Ascending aorta (tissue), 2 donors: ENCODE data around the gene TRIM29. TPM values are rescaled to one million over a fixed set of nuclear protein-coding genes. Genes with fewer than 3 reads are reported as not detected.

Experiments used
- DNase-seq, 2 donors: peaks; one replicate each; pipeline ENCODE4 v3.0.0-alpha.2; 2019; ENCODE audit warnings: low spot score in 2 of 2
- H3K27ac ChIP-seq, 2 donors: fragments of 200-600 bp; sonication (generic); one replicate each; pipeline ENCODE4 v1.5.1; 2016 to 2017; ENCODE audit warnings: mild to moderate bottlenecking in 1 of 2
- H3K27me3 ChIP-seq: fragments of 200-600 bp; sonication (generic); one replicate; pipeline ENCODE4 v1.5.1; 2017
- H3K36me3 ChIP-seq, 2 donors: fragments of 200-600 bp; sonication (generic); one replicate each; pipeline ENCODE4 v1.5.1; 2016
- H3K4me1 ChIP-seq, 2 donors: fragments of 200-600 bp; sonication (generic); one replicate each; pipeline ENCODE4 v1.5.1; 2016 to 2017; ENCODE audit warnings: mild to moderate bottlenecking in 1 of 2
- H3K4me3 ChIP-seq, 2 donors: fragments of 200-600 bp; sonication (generic); one replicate each; pipeline ENCODE4 v1.5.1; 2016 to 2017; ENCODE audit warnings: mild to moderate bottlenecking in 1 of 2
- H3K9me3 ChIP-seq, 2 donors: fragments of 200-600 bp; sonication (generic); one replicate each; pipeline ENCODE4 v1.5.1; 2016
- intact Hi-C: fragments of 100-400 bp; cut with DNase I; formaldehyde crosslinking; loops from one replicate; pipeline ENCODE4 v1.15.1; 2023
- total RNA-seq: library from RNA; depleted of rRNA; stranded (reverse); fragments of >200 nt; gene quantifications from one replicate; pipeline ENCODE4 v1.1.0, GENCODE V29; 2016
- TF ChIP-seq, protein P1 (sequence below), 3 experiments: fragments of 200-600 bp in 2 of 3; fragments of 450-650 bp in 1 of 3; sonication (generic) in 2 of 3; IDR thresholded peaks; one replicate each; pipeline ENCODE4 v1.5.1; 2016 to 2019; ENCODE audit warnings: antibody characterized with exemption in 3 of 3, mild to moderate bottlenecking in 1 of 3, moderate library complexity in 1 of 3

Gene TRIM29
- total RNA-seq, 1 donor from 2014 or later = 0.43 TPM

DNA sequence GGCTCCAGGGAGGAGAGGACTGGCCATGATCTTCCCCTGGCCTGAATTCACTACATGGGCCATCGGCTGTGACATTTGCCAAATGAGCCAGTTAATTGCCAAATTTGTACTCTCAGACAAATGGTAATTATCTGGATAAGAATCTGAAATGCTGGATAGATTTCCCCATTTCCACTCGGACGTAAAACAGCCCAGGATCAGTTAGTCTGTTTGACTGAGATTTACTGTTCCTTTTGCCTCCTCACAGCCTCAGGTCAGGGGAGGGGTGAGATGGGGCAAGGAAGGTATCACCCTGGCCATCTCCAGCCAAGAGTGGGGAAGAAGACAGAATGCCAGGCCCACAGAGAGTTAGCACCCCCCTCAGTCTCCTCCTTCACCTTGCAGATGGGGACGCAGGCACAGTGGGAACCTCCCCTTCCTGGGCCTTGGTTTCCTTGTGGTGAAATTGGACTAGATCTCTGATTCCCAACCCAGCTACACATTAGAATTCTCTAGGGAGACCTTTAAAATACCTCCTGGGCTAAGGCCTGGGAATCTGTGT lies 5.2 kb downstream of the TRIM29 start:
- Histone ChIP-seq H3K4me1 (no peaks in the 10 kb centered on the region), H3K9me3 (no peaks in the 10 kb centered on the region), H3K4me3 (no peak overlapping the region), H3K27me3 (no peaks in the 10 kb centered on the region), H3K27ac (no peak overlapping the region), H3K36me3 (no peaks in the 10 kb centered on the region)
- peak in 1 of 2 donors; percentile 49 for DNase-seq
- intact Hi-C loops = no loop called here
- TF ChIP-seq, protein P1, sequence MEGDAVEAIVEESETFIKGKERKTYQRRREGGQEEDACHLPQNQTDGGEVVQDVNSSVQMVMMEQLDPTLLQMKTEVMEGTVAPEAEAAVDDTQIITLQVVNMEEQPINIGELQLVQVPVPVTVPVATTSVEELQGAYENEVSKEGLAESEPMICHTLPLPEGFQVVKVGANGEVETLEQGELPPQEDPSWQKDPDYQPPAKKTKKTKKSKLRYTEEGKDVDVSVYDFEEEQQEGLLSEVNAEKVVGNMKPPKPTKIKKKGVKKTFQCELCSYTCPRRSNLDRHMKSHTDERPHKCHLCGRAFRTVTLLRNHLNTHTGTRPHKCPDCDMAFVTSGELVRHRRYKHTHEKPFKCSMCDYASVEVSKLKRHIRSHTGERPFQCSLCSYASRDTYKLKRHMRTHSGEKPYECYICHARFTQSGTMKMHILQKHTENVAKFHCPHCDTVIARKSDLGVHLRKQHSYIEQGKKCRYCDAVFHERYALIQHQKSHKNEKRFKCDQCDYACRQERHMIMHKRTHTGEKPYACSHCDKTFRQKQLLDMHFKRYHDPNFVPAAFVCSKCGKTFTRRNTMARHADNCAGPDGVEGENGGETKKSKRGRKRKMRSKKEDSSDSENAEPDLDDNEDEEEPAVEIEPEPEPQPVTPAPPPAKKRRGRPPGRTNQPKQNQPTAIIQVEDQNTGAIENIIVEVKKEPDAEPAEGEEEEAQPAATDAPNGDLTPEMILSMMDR (IDR thresholded peaks at IDR 0.05) = no peak

DNA sequence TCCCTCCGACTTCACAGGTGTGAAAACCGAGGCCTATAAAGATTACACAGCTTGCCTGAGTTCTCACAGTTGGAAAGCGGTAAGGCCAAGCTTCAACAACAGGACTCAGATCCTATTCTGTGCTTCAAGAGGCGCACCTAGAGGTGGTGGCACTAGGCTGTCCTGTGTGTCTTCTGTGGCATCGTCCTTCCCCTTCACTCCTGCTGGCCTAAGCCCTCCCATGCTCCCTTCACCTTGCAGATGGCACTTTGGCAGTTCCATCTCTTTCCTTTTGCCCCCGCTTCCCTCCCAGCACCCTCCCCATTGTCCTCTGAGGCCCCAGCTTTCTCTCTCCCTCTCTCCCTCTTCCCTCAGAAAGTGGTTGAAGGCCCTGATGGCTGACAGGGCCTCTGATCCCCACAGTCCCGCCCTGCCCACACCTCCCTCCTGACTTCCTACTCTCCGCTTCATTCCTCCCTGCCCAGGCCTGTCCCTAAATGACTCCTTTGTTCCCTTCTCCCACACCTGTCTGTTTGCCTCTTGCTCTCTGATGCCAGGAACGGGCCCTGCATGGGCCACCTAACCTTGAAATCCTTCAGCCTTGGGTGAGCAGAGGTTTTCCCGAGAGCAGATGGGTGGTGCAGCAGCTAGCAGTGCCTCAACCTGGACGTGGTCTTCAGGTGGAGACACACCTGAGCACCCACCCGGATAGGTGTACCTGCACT lies 5.8 kb downstream of the TRIM29 start:
- intact Hi-C loops = no loop called here
- Histone ChIP-seq H3K27me3 (no peaks in the 10 kb centered on the region), H3K4me1 (no peaks in the 10 kb centered on the region), H3K4me3 (no peak overlapping the region), H3K36me3 (no peaks in the 10 kb centered on the region), H3K27ac (no peak overlapping the region), H3K9me3 (no peaks in the 10 kb centered on the region)
- TF ChIP-seq, protein P1 (IDR thresholded peaks at IDR 0.05) = no peak
- peak in 1 of 2 donors; percentile 35 for DNase-seq

DNA sequence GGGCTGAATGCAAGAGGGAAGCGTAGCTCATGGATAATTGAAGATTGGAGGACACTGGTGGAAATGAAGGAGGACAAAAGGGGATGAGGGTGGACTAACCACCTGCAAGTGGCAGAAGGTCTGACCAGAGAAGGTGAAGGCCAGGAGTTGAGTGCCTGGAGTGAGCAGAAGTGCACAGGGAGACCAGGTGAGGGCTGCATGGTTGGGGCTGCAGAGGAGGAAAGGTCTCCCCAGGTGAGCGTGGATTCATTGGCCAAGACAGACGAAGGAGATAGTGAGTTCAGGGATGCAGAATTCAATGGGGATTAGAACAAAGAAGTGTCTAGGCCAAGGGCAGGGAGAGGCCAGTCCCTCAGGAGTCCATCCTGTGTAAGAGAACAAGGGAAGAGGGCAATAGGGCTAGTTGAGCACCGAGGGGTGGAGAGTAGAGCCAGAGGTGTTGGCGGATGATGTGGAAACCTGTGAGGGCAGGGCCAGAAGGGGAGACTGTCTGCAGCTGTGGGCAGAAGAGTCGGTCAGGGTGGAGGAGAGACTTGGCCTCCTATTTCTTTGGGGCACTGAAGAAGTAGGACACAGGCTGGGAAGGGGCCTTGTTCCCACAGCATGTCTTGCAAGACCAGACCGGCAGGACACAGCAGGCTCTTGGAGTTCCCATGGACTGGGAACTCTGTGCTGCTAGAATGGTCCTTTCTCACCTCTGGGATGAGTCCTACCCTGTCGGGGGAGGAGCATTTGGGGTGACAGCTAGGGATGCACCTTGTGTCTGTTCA lies 6.7 kb downstream of the TRIM29 start:
- H3K4me3 ChIP-seq = no peak overlapping the region
- no peaks in the 10 kb centered on the region for H3K27me3 ChIP-seq
- TF ChIP-seq, protein P1 (IDR thresholded peaks at IDR 0.05) = no peak
- H3K9me3 ChIP-seq = no peaks in the 10 kb centered on the region
- no peaks in the 10 kb centered on the region for H3K36me3 ChIP-seq
- intact Hi-C loops = no loop called here
- DNase-seq = peak; percentile 5 to 58
- H3K4me1 ChIP-seq = no peaks in the 10 kb centered on the region
- no peak overlapping the region for H3K27ac ChIP-seq

DNA sequence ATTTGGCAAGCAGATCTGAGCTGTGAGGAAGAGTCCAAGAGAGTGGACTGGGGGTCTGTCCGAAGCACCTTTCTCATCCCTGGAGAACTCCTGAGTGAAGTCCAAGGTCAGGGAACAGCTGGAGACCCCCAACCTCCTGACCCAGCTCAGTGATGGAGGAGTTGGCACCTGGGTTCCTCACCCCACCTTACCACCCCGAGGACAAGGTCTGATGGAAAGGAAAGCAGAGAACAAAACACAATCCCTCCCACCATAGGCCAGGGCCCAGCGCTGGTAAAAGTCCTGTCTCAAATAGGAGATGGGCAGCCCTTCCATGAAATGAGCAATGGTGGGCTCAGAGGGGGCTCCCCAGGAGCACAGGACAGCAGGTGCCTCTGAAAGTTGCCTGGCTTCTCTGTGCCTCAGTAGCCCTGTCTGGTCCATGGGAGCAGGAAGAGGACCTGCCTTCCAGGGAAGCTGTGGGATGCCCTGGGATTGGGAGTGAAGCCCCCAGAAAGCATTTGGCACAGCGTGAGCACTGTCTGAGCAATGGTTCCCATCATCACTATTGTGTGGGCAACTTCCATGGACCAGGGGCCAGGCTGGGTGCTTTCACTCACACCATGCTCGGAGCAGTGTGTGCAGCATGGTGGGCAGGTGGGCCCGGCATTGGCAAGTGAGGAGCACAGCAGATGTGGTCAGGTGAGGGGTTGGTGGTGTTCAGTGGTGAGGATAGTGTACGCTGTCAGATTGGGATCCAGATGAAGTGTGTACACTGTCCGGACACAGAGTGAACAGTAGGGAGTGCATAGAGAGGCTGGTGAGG lies 7.5 kb downstream of the TRIM29 start:
- no peaks in the 10 kb centered on the region for H3K9me3 ChIP-seq
- no peak overlapping the region for H3K4me3 ChIP-seq
- no peaks in the 10 kb centered on the region for H3K27me3 ChIP-seq
- no peaks in the 10 kb centered on the region for H3K4me1 ChIP-seq
- peak in 1 of 2 donors; percentile 53 for DNase-seq
- intact Hi-C loops = no loop called here
- no peak overlapping the region for H3K27ac ChIP-seq
- H3K36me3 ChIP-seq = no peaks in the 10 kb centered on the region
- TF ChIP-seq, protein P1 (IDR thresholded peaks at IDR 0.05) = no peak

DNA sequence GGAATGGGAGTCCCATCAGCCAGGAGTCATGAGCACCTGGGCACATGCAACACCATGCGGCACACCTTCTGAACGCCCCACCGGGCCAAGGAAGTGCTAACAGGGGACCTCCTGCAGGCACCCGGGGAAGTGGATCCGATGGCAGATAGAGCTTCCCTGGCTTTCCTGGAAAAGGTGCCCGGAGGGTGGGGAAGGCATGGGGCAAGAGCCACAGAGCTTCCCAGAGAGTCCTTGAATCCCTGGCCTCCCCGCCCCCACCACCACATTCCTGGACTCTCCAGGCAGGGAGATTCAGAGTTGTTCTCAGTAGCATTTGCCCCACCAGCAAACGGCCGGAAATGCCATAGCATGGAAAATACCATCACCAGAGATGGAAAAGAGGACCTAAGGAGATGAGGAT lies 8.3 kb downstream of the TRIM29 start:
- Histone ChIP-seq H3K9me3 (no peaks in the 10 kb centered on the region), H3K4me1 (no peaks in the 10 kb centered on the region), H3K4me3 (no peak overlapping the region), H3K27ac (no peak overlapping the region), H3K27me3 (no peaks in the 10 kb centered on the region), H3K36me3 (no peaks in the 10 kb centered on the region)
- TF ChIP-seq, protein P1 (IDR thresholded peaks at IDR 0.05) = no peak
- intact Hi-C loops = no loop called here
- peak; percentile 4 to 45 for DNase-seq
